ENCODE data around the gene RAI1. TPM values are rescaled to one million over a fixed set of nuclear protein-coding genes. Genes with fewer than 3 reads are reported as not detected.

Gene RAI1
- total RNA-seq, 1 donor = 9.1 TPM

DNA sequence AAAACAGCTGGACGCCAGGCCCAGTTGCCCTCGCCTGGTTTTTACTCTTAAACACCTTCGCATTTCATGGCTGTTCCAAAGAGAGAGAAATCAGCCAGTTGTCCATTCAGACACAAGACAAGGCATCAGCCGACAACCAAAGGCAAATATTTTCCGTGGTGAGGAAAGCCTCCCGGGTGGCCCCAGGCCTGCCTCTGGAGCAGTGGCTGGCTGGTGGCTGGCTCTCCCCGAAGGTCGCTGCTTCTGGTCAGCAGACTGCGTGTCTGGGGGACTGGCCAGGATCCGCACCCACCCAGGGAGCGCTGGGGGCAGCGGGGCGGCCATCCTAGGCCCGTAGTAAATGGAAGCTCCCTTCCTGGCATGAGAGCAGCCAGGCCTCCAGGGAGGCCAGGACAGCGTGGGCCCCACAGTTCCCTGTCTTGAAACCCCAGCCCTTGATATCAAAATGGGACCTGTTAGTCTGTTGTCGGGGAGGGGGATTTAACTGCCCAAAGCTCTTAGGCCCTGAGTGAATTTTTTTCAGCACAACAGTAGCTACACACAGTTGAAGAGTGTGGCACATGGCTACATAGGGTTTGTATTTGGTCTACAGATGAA lies 97.9 kb downstream of the RAI1 start:
- no peak overlapping the region for H3K4me3 ChIP-seq (ENCODE audit: low read depth, low read length)
- TF ChIP-seq, protein P1, sequence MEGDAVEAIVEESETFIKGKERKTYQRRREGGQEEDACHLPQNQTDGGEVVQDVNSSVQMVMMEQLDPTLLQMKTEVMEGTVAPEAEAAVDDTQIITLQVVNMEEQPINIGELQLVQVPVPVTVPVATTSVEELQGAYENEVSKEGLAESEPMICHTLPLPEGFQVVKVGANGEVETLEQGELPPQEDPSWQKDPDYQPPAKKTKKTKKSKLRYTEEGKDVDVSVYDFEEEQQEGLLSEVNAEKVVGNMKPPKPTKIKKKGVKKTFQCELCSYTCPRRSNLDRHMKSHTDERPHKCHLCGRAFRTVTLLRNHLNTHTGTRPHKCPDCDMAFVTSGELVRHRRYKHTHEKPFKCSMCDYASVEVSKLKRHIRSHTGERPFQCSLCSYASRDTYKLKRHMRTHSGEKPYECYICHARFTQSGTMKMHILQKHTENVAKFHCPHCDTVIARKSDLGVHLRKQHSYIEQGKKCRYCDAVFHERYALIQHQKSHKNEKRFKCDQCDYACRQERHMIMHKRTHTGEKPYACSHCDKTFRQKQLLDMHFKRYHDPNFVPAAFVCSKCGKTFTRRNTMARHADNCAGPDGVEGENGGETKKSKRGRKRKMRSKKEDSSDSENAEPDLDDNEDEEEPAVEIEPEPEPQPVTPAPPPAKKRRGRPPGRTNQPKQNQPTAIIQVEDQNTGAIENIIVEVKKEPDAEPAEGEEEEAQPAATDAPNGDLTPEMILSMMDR (IDR thresholded peaks at IDR 0.05; ENCODE audit: insufficient read depth, low read length) = no peak
- no peak for DNase-seq (ENCODE audit: low read depth)

DNA sequence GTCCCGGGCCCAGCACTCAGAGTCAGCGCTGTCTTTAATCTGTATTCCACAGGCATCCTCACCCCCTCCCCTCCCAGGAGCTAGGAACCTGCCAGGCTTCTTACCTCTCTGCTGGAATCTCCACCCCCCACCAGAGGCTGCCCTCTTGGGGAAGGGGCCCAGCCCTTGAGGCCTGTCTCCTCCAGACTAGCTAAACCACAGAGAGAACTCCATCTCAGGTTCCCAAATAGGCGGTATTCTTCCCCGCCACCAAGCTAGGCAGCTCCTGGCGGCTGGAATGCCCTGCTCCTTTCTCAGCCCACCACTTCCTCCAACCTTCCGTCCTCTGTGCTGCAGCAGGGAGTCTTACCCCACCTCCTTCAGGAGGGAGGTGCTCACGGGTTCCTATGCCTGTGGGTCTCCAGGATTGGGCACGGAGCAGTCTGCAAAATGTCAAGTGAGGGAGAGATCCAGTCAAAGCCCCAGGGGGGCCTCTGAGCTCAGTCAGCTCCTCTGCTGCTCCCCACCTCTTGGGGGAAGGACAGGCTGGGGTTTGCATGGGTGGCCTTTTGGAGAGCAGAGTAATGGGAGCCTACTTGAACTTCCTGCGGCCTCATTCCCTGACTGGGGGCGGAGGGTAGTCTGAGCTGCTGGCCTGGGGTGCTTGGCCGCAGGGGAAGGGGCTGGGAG lies 99.8 kb downstream of the RAI1 start:
- DNase-seq (ENCODE audit: low read depth) = peak; percentile 32
- H3K4me3 ChIP-seq (ENCODE audit: low read depth, low read length) = no peak overlapping the region
- TF ChIP-seq, protein P1 (IDR thresholded peaks at IDR 0.05; ENCODE audit: insufficient read depth, low read length) = peak; percentile 7

DNA sequence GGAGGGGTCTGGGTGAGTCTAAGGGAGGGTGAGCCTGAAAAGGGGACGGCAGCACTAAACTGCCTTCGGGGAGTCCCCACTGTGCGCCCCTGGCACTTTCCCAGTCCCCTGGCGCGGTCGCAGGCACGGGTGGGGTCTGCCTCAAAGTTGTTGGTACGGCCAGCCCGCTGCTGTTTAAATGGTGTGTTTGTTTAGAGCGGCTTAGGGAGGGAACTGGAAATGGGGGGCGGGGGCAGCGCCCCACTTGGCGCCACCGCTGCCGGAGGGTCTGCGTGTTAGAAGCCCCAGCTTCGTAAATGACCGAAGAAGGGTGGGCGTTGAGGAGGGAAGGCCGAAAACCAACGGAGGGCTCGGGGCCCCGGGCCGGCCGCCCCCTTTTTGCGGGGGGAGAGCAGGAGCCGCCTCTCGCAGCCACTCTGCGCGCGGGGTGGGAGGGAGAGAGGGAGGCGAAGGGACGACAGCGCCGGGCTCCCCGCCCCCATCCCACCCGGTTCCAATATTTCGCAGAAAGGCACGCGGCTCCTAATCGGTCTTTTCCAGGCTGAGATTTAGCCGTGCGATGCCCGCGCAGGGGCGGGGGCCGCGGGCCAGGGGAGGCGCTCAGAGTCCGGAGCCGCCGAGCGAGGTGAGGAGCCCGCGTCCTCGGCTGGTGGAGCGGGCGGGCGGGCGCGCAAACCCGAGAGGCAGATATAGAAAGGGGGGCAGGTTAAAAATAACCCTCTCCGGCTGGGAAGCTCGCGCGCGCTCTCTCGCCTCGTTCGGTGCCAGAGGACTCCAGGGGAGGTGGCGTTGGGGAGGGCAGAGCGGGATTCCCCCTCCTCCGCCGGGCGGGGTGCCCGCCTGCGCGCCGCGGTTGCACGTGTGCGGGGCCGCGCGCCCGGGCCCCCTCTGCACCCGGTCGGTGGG lies 100.6 kb downstream of the RAI1 start:
- peak overlapping the region; percentile 47 for H3K4me3 ChIP-seq (ENCODE audit: low read depth, low read length)
- TF ChIP-seq, protein P1 (IDR thresholded peaks at IDR 0.05; ENCODE audit: insufficient read depth, low read length) = no peak
- DNase-seq (ENCODE audit: low read depth) = peak; percentile 58

DNA sequence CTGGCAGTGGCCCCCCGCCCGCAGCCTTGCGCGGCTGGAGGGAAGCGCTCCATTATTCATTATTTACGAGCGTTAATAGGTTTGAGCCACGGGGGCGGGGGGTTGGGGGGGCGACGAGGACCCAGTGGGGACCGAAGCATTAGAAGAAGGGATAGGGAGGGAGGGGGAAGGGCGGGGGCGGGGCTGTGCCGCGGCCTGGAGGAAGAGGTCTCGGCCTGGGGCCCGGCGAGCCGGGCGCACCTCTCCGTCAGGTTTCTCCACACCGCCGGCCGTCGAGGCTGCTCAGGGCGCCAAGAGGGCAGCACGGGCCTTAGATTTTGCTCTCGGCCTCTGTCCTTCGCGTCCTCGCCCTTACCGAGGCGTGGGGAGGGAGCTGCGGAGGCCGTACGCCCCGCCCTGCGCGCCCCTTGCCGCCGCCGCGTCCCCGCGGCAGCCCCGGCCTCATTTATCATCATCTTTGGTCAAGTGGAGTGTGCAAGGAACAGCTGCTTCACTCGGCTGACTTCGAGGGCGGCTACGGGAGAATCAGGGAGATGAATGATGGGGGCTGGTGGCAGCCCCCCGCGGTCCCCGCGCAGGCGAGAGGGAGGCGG lies 101.4 kb downstream of the RAI1 start:
- H3K4me3 ChIP-seq (ENCODE audit: low read depth, low read length) = peak overlapping the region; percentile 50

DNA sequence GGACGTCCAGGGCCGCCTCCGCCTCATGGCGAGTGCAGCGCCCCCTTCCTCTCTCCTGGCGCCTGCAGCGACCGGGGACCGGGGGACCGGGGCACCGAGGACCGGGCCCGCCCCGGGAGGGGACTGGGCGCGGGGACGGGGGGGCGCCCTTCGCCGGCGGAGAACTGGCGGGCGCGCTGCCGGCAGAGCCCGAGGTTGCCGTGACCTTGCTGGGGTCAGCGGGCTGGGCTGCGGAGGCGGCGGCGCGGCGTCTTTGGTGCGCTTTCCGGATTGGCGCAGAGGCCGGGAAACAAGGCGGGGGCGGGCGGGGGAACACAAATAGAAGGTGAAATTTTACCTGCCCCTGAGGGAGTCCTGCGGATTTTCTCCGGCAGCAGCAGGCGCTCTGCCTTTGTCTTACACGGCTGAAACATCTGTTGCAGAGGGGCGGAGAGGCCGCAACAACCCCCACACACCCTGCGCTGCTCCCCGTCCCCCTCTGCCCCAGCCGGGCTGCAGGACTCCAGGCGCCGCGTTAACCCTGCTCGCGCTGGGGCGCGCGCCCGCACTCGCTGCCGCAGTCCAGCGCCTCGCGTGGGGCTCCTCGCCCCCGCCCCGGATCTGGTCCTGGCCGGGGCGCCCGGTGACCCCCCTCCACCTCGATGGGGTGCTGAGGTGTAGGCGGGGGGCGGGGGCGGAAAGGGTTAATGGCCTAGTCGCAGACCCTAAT lies 102.0 kb downstream of the RAI1 start:
- TF ChIP-seq, protein P1 (IDR thresholded peaks at IDR 0.05; ENCODE audit: insufficient read depth, low read length) = no peak
- DNase-seq (ENCODE audit: low read depth) = no peak
- peak overlapping the region; percentile 50 for H3K4me3 ChIP-seq (ENCODE audit: low read depth, low read length)

More for the DNA sequence above, 101.4 kb downstream of the RAI1 start:
- DNase-seq (ENCODE audit: low read depth) = no peak
- TF ChIP-seq, protein P1 (IDR thresholded peaks at IDR 0.05; ENCODE audit: insufficient read depth, low read length) = no peak

Data from fibroblast of the aortic adventitia (primary cell).